GM18517 (cell line): Measurements from ENCODE around the gene SDK1.

Source experiments
- ATAC-seq: cut with Tn5 transposase; IDR thresholded peaks from one replicate; pipeline ENCODE4 v1.9.1; 2021; ENCODE audit warnings: mild to moderate bottlenecking, moderate library complexity; ENCODE audit not compliant: unreplicated experiment

Gene SDK1

GRCh38 chr7:4025210-4025609 lies 724.2 kb downstream of the SDK1 start:
- ATAC-seq = no peak

- ATAC-seq = no peak
These were observed 724.9 kb downstream of the SDK1 start for GRCh38 chr7:4025694-4026615.

- ATAC-seq = no peak
These were observed 726.0 kb downstream of the SDK1 start for GRCh38 chr7:4026941-4027486.

GRCh38 chr7:4028221-4028620 lies 727.2 kb downstream of the SDK1 start:
- no peak for ATAC-seq

- no peak for ATAC-seq
These were observed 728.9 kb downstream of the SDK1 start for GRCh38 chr7:4029941-4030340.

GRCh38 chr7:4030346-4030950 lies 729.4 kb downstream of the SDK1 start:
- no peak for ATAC-seq

GRCh38 chr7:4033996-4034395 lies 732.9 kb downstream of the SDK1 start:
- no peak for ATAC-seq

- no peak for ATAC-seq
These were observed 736.3 kb downstream of the SDK1 start for GRCh38 chr7:4037308-4037707.

- no peak for ATAC-seq
These were observed 736.8 kb downstream of the SDK1 start for GRCh38 chr7:4037877-4038276.

GRCh38 chr7:4040109-4040928 lies 739.3 kb downstream of the SDK1 start:
- no peak for ATAC-seq

GRCh38 chr7:4042402-4043045 lies 741.5 kb downstream of the SDK1 start:
- ATAC-seq = no peak

GRCh38 chr7:4043988-4044387 lies 742.9 kb downstream of the SDK1 start:
- ATAC-seq = no peak

GRCh38 chr7:4045450-4045849 lies 744.4 kb downstream of the SDK1 start:
- ATAC-seq = no peak

- ATAC-seq = no peak
These were observed 744.9 kb downstream of the SDK1 start for GRCh38 chr7:4045975-4046374.

GRCh38 chr7:4048336-4048735 lies 747.3 kb downstream of the SDK1 start:
- ATAC-seq = no peak

GRCh38 chr7:4049202-4049601 lies 748.1 kb downstream of the SDK1 start:
- no peak for ATAC-seq

GRCh38 chr7:4050126-4050660 lies 749.1 kb downstream of the SDK1 start:
- no peak for ATAC-seq

- no peak for ATAC-seq
These were observed 750.6 kb downstream of the SDK1 start for GRCh38 chr7:4051696-4052095.

- ATAC-seq = no peak
These were observed 751.1 kb downstream of the SDK1 start for GRCh38 chr7:4052130-4052529.

- no peak for ATAC-seq
These were observed 753.1 kb downstream of the SDK1 start for GRCh38 chr7:4054158-4054557.
